AG04450 (cell line): ENCODE measurements around the gene ARIH2. TPM values are rescaled to one million over a fixed set of nuclear protein-coding genes. Genes with fewer than 3 reads are reported as not detected.

ENCODE experiments used
- CTCF ChIA-PET: fragments of 300-600, 350-600 bp; formaldehyde crosslinking; extraction: SDS; loops from one replicate; lab custom pipeline; 2022; ENCODE audit warnings: antibody characterized with exemption, inconsistent platforms; lab: Charles Lee
- POLR2A ChIA-PET: fragments of 350-600 bp; formaldehyde crosslinking; extraction: SDS; loops from one replicate; lab custom pipeline; 2021; ENCODE audit warnings: antibody characterized with exemption, inconsistent platforms; lab: Yijun Ruan, JAX
- DNase-seq: peaks from one replicate; pipeline ENCODE4 v3.0.0-alpha.2; 2011; ENCODE audit warnings: low read depth, low spot score
- H3K27ac ChIP-seq: one replicate; pipeline ENCODE4 v1.5.1; 2012; ENCODE audit warnings: low read depth, low read length, control low read depth
- H3K27me3 ChIP-seq: one replicate; pipeline ENCODE4 v1.6.0; 2012; ENCODE audit warnings: low read length; ENCODE audit not compliant: control insufficient read depth, insufficient read depth
- H3K4me3 ChIP-seq: 2 replicates; pipeline ENCODE4 v1.5.1; 2011; ENCODE audit warnings: mild to moderate bottlenecking, low read depth, low read length, control low read depth
- H3K9me3 ChIP-seq: 2 replicates; pipeline ENCODE4 v1.5.1; 2012; ENCODE audit warnings: low read length; ENCODE audit not compliant: control insufficient read depth, insufficient read depth
- polyA plus RNA-seq: library from polyadenylated mRNA; depleted of rRNA; stranded (reverse); fragments of >200 nt; gene quantifications from 2 replicates; pipeline ENCODE4 v1.2.3, GENCODE V29; 2011
- TF ChIP-seq, protein P1 (sequence below): IDR thresholded peaks from 2 replicates; pipeline ENCODE4 v1.5.1; 2011; ENCODE audit warnings: low read depth, low read length, control low read depth, inconsistent platforms

The ARIH2 gene
- polyA plus RNA-seq, 1 experiment, result 77.5 TPM

DNA sequence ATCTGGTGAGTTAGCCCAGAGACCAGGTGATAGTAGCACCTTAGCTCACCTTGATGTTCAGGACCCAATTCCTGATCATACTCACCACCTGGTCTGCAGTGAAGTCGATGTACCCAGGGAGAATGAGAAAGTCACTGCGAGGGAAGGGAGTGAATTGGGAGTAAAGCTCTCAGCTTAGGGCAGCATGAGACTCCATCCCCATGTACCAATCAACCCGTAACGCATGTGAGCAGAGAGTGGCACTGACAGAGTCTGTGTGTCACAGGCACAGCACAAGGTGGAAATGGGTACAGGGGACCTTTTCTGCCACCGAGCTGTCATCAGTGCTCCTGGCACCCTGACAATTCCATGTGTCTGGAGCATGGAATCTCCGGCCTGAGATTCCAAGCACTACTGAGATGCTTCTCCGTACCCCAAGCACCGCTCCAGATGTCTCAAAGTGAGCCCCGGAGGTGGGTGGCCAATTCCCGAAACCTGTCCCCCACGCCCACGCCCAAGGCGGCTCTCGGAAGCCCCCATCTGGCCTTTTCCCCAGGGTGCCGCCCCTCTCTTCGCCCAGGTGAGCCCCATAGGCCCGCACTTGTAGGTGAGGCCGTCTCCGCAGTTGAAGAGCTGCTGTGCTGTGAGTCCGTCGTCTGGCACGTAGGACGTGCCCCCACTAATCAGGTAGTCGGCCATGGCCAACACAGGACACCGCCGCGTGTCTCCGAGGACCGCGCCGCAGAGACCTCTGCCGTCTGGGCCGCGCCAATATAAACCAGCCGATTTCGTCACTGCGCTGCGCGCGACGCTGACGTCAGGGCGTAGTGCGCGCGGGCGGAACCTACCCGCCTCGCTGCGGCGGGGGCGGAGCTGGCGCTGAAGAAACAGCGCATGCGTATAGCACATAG lies 110.3 kb downstream of the ARIH2 start, which contains the start of gene IMPDH2:
Gene IMPDH2 (minus strand): TSS at position 726 of the 890 bp plus-strand sequence. CDS start 48 bp downstream, at position 678.
- no peaks in the 10 kb centered on the region for H3K9me3 ChIP-seq
- ChIA-PET POLR2A (interaction anchor here (0.6 to 2.2 kb wide), 22 partner anchors 8 to 417 kb away, joined by 3 to 36 read pairs (median 4); partner anchors contain the start of genes DALRD3, LAMB2, P4HTM and QARS1), CTCF (interaction anchor here (0.6 kb wide), 1 partner anchor 643 kb away, joined by 4 read pairs; no protein-coding TSS in a partner anchor)
- H3K27ac ChIP-seq, result peak within 1 kb of the TSS; percentile 68
- peak; percentile 81 for DNase-seq
- TF ChIP-seq, protein P1, sequence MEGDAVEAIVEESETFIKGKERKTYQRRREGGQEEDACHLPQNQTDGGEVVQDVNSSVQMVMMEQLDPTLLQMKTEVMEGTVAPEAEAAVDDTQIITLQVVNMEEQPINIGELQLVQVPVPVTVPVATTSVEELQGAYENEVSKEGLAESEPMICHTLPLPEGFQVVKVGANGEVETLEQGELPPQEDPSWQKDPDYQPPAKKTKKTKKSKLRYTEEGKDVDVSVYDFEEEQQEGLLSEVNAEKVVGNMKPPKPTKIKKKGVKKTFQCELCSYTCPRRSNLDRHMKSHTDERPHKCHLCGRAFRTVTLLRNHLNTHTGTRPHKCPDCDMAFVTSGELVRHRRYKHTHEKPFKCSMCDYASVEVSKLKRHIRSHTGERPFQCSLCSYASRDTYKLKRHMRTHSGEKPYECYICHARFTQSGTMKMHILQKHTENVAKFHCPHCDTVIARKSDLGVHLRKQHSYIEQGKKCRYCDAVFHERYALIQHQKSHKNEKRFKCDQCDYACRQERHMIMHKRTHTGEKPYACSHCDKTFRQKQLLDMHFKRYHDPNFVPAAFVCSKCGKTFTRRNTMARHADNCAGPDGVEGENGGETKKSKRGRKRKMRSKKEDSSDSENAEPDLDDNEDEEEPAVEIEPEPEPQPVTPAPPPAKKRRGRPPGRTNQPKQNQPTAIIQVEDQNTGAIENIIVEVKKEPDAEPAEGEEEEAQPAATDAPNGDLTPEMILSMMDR, result no peak
- H3K27me3 ChIP-seq, result no peaks in the 10 kb centered on the region
- peak within 1 kb of the TSS; percentile 87 for H3K4me3 ChIP-seq

GRCh38 chr3:49029563-49029884 lies 110.9 kb downstream of the ARIH2 start:
- H3K9me3 ChIP-seq, result no peaks in the 10 kb centered on the region
- peak overlapping the region; percentile 21 for H3K27ac ChIP-seq
- DNase-seq, result no peak
- ChIA-PET POLR2A (interaction anchor here (0.6 to 2.2 kb wide), 21 partner anchors 9 to 406 kb away, joined by 3 to 36 read pairs (median 5); partner anchors contain the start of genes DALRD3, LAMB2, P4HTM and QARS1), CTCF (no interaction called here)
- H3K4me3 ChIP-seq, result peak overlapping the region; percentile 29
- H3K27me3 ChIP-seq, result no peaks in the 10 kb centered on the region
- TF ChIP-seq, protein P1, result no peak

DNA sequence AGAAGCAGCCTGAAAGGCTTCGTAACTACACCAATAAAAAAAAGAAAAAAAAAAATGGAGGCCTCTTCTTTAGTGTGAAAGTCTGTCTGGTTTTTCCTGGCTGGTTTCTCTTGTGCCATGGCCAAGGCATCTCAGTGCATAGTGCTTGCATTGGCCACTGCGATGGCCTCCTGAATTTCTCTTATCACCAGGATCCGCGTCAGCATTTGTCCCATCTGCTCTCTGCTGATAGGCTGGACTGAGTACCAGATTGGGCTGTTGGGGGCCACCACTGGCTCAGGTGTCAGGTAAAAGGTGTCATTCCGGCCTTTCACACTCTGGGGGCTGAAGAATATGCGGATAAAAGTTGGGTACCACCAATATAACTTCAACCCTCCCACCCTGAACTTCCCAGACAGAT lies 111.7 kb downstream of the ARIH2 start:
- CTCF ChIA-PET, result no interaction called here
- no peak overlapping the region for H3K4me3 ChIP-seq
- TF ChIP-seq, protein P1, result no peak
- H3K9me3 ChIP-seq, result no peaks in the 10 kb centered on the region
- no peak overlapping the region for H3K27ac ChIP-seq
- POLR2A ChIA-PET, result interaction anchor here (0.6 kb wide), 1 partner anchor 64 kb away, joined by 3 read pairs; no protein-coding TSS in a partner anchor
- no peak for DNase-seq
- no peaks in the 10 kb centered on the region for H3K27me3 ChIP-seq

- Histone ChIP-seq H3K4me3 (no peak overlapping the region), H3K27ac (peak overlapping the region; percentile 21), H3K27me3 (no peaks in the 10 kb centered on the region), H3K9me3 (no peaks in the 10 kb centered on the region)
- no peak for DNase-seq
- TF ChIP-seq, protein P1, result no peak
- POLR2A ChIA-PET, result no interaction called here
- CTCF ChIA-PET, result no interaction called here
Measured at GRCh38 chr3:49032646-49033304, 114.1 kb downstream of the ARIH2 start.
